ENCODE data around the gene CORO7.

- no peak for TF ChIP-seq CEBPB (tag; IDR thresholded peaks at IDR 0.05)
- no peak for TF ChIP-seq CTCF (IDR thresholded peaks at IDR 0.05 in 2 of 3, conservative IDR thresholded peaks at IDR 0.05 in 1 of 3; ENCODE audit: insufficient read depth in 2 of 3, low read depth in 1 of 3, low read length in 3 of 3)
These were observed 21.2 kb downstream of the CORO7 start for GRCh38 chr16:4395055-4395726.

All from K562 (cell line).